MCF 10A (cell line): ENCODE data around the gene RPS24. TPM values are rescaled to one million over a fixed set of nuclear protein-coding genes. Genes with fewer than 3 reads are reported as not detected.

ENCODE experiments used
- BruUV-seq: library from RNA; stranded (reverse); fragments of 400-500 nt; replicated peaks from 2 replicates; lab custom pipeline; 2021; lab: Mats Ljungman, UMichigan
- CTCF ChIA-PET: fragments of 300-600 bp; sonication (Branson Sonifier 250); formaldehyde crosslinking; extraction: SDS; loops from one replicate; lab custom pipeline; 2021; ENCODE audit warnings: antibody characterized with exemption, inconsistent platforms; lab: Yijun Ruan, JAX
- POLR2A ChIA-PET: fragments of 300-600, 350-650 bp; sonication (Branson Sonifier 250); formaldehyde crosslinking; extraction: SDS; loops from one replicate; lab custom pipeline; 2020; ENCODE audit warnings: antibody characterized with exemption, inconsistent platforms; lab: Yijun Ruan, JAX
- DNase-seq: peaks from one replicate; pipeline ENCODE4 v3.0.0-alpha.2; 2018; ENCODE audit not compliant: unreplicated experiment
- H3K27ac Mint-ChIP-seq: one replicate; pipeline ENCODE4 v1.8.0; 2022; ENCODE audit warnings: mild to moderate bottlenecking, low read depth, mixed read lengths; ENCODE audit not compliant: unreplicated experiment
- H3K27me3 Mint-ChIP-seq: one replicate; pipeline ENCODE4 v1.8.0; 2022; ENCODE audit warnings: mixed read lengths; ENCODE audit not compliant: insufficient read depth, unreplicated experiment
- H3K36me3 Mint-ChIP-seq: one replicate; pipeline ENCODE4 v1.8.0; 2022; ENCODE audit warnings: mild to moderate bottlenecking, moderate library complexity, mixed read lengths; ENCODE audit not compliant: insufficient read depth, unreplicated experiment
- H3K4me1 Mint-ChIP-seq: one replicate; pipeline ENCODE4 v1.8.0; 2022; ENCODE audit warnings: mixed read lengths; ENCODE audit not compliant: insufficient read depth, unreplicated experiment
- H3K4me3 Mint-ChIP-seq: one replicate; pipeline ENCODE4 v1.8.0; 2022; ENCODE audit warnings: mild to moderate bottlenecking, moderate library complexity, mixed read lengths; ENCODE audit not compliant: unreplicated experiment
- H3K9me3 Mint-ChIP-seq: one replicate; pipeline ENCODE4 v1.8.0; 2022; ENCODE audit warnings: mixed read lengths; ENCODE audit not compliant: unreplicated experiment
- CTCF ChIP-seq: fragments of 200-600 bp; IDR thresholded peaks from one replicate; pipeline ENCODE4 v1.8.0; 2022; ENCODE audit warnings: antibody characterized with exemption, mild to moderate bottlenecking; ENCODE audit not compliant: unreplicated experiment
- intact Hi-C: fragments of 100-400 bp; cut with micrococcal nuclease; formaldehyde crosslinking; loops from 2 replicates; pipeline ENCODE4 v1.14.1; 2022
- total RNA-seq: library from RNA; stranded (reverse); gene quantifications from 2 replicates; pipeline ENCODE4 v1.2.3, GENCODE V29; 2022

RPS24 gene
- total RNA-seq, 1 experiment from 2014 or later, result 2,288 TPM

GRCh38 chr10:78021201-78021600, 12.5 kb upstream of the RPS24 start:
- H3K27me3 Mint-ChIP-seq, result no peaks in the 10 kb centered on the region
- CTCF ChIA-PET, result interaction anchor here (1.2 kb wide), 1 partner anchor 46 kb away, joined by 4 read pairs; no protein-coding TSS in a partner anchor
- no peak overlapping the region for H3K27ac Mint-ChIP-seq
- BruUV-seq, result no TSS peak
- intact Hi-C loops, result no loop called here
- H3K4me1 Mint-ChIP-seq, result peaks cover 10% of the 10 kb centered on the region
- no peak for TF ChIP-seq CTCF
- no peak for DNase-seq
- no peak overlapping the region for H3K4me3 Mint-ChIP-seq
- peaks cover 100% of the 10 kb centered on the region for H3K36me3 Mint-ChIP-seq
- POLR2A ChIA-PET, result interaction anchor here (1.0 kb wide), 1 partner anchor 8 kb away, joined by 4 read pairs; no protein-coding TSS in a partner anchor
- H3K9me3 Mint-ChIP-seq, result no peaks in the 10 kb centered on the region

DNA sequence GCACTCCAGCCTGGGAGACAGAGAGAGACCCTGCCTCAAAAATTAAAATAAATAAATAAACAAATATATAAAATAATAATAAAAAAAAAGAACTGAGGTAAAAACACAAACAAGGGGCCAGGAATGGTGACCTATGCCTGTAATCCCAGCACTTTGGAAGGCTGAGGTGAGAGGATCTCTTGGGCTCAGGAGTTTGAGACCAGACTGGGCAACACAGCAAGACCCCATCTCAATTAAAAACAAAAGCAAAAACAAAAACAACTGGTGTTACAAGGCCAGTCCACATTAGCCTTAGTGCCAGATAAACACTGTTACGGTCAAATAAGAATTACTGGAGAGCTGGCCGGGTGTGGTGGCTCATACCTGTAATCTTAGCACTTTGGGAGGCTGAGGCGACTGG, 9.9 kb upstream of the RPS24 start:
- Mint-ChIP-seq H3K27me3 (no peaks in the 10 kb centered on the region), H3K9me3 (no peaks in the 10 kb centered on the region), H3K4me3 (no peak overlapping the region), H3K36me3 (peaks cover 80% of the 10 kb centered on the region), H3K4me1 (peaks cover 26% of the 10 kb centered on the region), H3K27ac (no peak overlapping the region)
- BruUV-seq, result no TSS peak
- POLR2A ChIA-PET, result interaction anchor here (0.7 kb wide), 1 partner anchor 1088 kb away, joined by 3 read pairs; no protein-coding TSS in a partner anchor
- CTCF ChIA-PET, result no interaction called here
- intact Hi-C loops, result no loop called here
- no peak for TF ChIP-seq CTCF
- DNase-seq, result no peak

DNA sequence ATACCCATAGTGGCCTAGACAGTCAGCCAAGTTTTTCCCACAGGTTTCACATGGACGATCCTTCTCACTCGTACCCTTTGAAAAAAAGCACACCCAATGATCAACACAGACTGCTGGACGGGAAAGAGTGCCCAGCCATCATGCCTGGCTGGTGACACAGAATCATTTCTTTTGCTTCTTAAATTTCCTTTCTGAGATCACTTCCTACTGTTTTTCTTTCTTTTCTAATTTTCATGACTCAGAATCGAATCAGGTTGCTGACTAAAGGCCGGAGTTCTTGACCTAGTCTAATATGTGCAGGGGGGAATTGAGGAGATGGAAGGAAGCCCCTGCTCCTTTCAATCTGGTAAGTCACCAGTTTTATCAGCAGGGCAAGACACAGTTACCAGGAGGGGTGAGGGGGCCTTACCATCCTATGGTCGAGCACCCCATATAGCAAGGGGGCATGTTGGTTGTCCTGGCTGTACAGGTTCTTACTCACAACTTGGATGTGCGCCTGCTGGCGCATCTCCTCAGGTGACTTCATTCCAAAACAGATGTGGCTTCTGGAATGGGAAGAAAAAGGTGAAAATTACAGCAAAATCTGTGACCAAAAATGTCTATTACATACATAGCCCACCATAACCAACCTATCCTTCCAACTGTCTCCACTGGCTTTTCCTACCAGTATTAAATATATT, 7.8 kb upstream of the RPS24 start:
- peak; percentile 56 for DNase-seq
- Mint-ChIP-seq H3K27me3 (no peaks in the 10 kb centered on the region), H3K27ac (peak overlapping the region; percentile 77), H3K4me1 (peaks cover 37% of the 10 kb centered on the region), H3K4me3 (peak overlapping the region; percentile 47), H3K36me3 (peaks cover 68% of the 10 kb centered on the region), H3K9me3 (no peaks in the 10 kb centered on the region)
- BruUV-seq, result no TSS peak
- no peak for TF ChIP-seq CTCF
- ChIA-PET CTCF (interaction anchor here (1.1 kb wide), 2 partner anchors 35 to 179 kb away, joined by 3 to 4 read pairs; no protein-coding TSS in a partner anchor), POLR2A (no interaction called here)
- intact Hi-C loops, result no loop called here

GRCh38 chr10:78028438-78029268, 5.0 kb upstream of the RPS24 start:
- Mint-ChIP-seq H3K9me3 (no peaks in the 10 kb centered on the region), H3K27me3 (no peaks in the 10 kb centered on the region), H3K27ac (peak overlapping the region; percentile 93), H3K4me3 (peak overlapping the region; percentile 95), H3K4me1 (peaks cover 37% of the 10 kb centered on the region), H3K36me3 (peaks cover 40% of the 10 kb centered on the region)
- BruUV-seq, result TSS peak; percentile 39
- intact Hi-C loops, result loop anchor here (1.0 kb wide), 1 partner anchor 182 kb away; no protein-coding TSS in a partner anchor
- ChIA-PET CTCF (interaction anchor here (0.7 to 3.6 kb wide), 8 partner anchors 10 to 217 kb away, joined by 3 to 12 read pairs (median 4); no protein-coding TSS in a partner anchor), POLR2A (interaction anchor here (0.6 to 1.8 kb wide), 6 partner anchors 16 to 179 kb away, joined by 3 to 6 read pairs (median 4); no protein-coding TSS in a partner anchor)
- TF ChIP-seq CTCF, result no peak
- no peak for DNase-seq
